Effector CD8-positive, alpha-beta T cell (primary cell): Measurements from ENCODE around the gene PRDM16.

Experiments
- DNase-seq: peaks from one replicate; lab custom pipeline; 2025; lab: John Stamatoyannopoulos, UW

The PRDM16 gene

GRCh38 chr1:3122311-3122710, 53.3 kb downstream of the PRDM16 start:
- no peak for DNase-seq

- no peak for DNase-seq
These were observed 55.2 kb downstream of the PRDM16 start for GRCh38 chr1:3124246-3124645.

- no peak for DNase-seq
These were observed 56.1 kb downstream of the PRDM16 start for GRCh38 chr1:3125078-3125477.

- DNase-seq = no peak
These were observed 56.8 kb downstream of the PRDM16 start for GRCh38 chr1:3125546-3126368.

- no peak for DNase-seq
These were observed 58.0 kb downstream of the PRDM16 start for GRCh38 chr1:3126756-3127678.

GRCh38 chr1:3127738-3128137, 58.7 kb downstream of the PRDM16 start:
- DNase-seq = no peak

GRCh38 chr1:3128431-3129132, 59.6 kb downstream of the PRDM16 start:
- no peak for DNase-seq

- no peak for DNase-seq
These were observed 60.1 kb downstream of the PRDM16 start for GRCh38 chr1:3129133-3129490.

GRCh38 chr1:3130268-3130667, 61.3 kb downstream of the PRDM16 start:
- DNase-seq = no peak

- no peak for DNase-seq
These were observed 63.7 kb downstream of the PRDM16 start for GRCh38 chr1:3132660-3133059.

GRCh38 chr1:3133686-3134085, 64.7 kb downstream of the PRDM16 start:
- no peak for DNase-seq

GRCh38 chr1:3134381-3135072, 65.5 kb downstream of the PRDM16 start:
- DNase-seq = no peak

- no peak for DNase-seq
These were observed 66.2 kb downstream of the PRDM16 start for GRCh38 chr1:3135073-3135702.

- no peak for DNase-seq
These were observed 66.9 kb downstream of the PRDM16 start for GRCh38 chr1:3135744-3136455.

- no peak for DNase-seq
These were observed 67.5 kb downstream of the PRDM16 start for GRCh38 chr1:3136532-3136931.

- DNase-seq = no peak
These were observed 68.4 kb downstream of the PRDM16 start for GRCh38 chr1:3137111-3138100.

- no peak for DNase-seq
These were observed 69.7 kb downstream of the PRDM16 start for GRCh38 chr1:3138623-3139151.

- no peak for DNase-seq
These were observed 70.4 kb downstream of the PRDM16 start for GRCh38 chr1:3139451-3139852.

- no peak for DNase-seq
These were observed 70.9 kb downstream of the PRDM16 start for GRCh38 chr1:3139871-3140361.
